HG03108 (cell line): ENCODE data around the gene NKAPL.
A peak's percentile ranks its signal among the peaks of the same experiment; 100 is the strongest.

Experiments
- ATAC-seq: cut with Tn5 transposase; IDR thresholded peaks from one replicate; pipeline ENCODE4 v1.9.1; 2021; ENCODE audit warnings: moderate library complexity; ENCODE audit not compliant: unreplicated experiment

Gene NKAPL

DNA sequence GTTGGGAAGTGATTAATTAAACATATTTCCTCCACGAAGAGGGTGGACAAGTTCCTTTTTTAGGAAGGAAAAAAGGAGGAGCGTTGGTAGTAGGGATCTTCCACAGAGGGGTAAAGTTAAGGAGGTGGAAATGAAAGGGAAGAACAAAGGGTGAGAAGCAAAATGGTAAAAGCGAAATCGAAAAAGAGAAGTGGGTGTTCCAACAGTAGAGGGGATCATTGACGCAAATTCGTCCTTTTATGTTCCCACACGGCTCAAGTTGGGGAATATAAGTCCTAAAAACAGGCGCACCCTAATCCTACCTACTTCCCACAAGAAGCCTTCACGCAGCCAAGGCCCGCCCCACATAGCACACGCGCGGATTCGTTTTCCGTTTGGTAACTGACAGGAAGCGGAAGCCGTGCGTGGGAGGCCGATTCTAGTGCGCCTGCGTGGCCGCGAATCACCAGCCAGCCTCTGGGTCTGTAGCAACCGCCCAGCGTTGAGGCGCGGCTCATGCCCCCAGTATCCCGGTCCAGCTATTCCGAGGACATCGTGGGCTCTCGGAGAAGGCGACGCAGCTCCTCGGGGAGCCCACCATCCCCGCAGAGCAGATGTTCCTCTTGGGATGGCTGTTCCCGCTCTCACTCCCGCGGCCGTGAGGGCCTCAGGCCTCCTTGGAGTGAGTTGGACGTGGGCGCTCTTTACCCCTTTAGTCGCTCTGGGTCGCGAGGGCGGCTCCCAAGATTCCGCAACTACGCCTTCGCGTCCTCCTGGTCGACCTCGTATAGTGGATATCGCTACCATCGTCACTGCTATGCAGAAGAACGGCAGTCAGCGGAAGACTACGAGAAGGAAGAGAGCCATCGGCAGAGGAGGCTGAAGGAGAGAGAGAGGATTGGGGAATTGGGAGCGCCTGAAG is at the start of gene NKAPL:
NKAPL (plus strand) TSS at position 421 of the 901 bp plus-strand sequence; CDS start at position 496, 75 bp downstream.
- no peak for ATAC-seq

DNA sequence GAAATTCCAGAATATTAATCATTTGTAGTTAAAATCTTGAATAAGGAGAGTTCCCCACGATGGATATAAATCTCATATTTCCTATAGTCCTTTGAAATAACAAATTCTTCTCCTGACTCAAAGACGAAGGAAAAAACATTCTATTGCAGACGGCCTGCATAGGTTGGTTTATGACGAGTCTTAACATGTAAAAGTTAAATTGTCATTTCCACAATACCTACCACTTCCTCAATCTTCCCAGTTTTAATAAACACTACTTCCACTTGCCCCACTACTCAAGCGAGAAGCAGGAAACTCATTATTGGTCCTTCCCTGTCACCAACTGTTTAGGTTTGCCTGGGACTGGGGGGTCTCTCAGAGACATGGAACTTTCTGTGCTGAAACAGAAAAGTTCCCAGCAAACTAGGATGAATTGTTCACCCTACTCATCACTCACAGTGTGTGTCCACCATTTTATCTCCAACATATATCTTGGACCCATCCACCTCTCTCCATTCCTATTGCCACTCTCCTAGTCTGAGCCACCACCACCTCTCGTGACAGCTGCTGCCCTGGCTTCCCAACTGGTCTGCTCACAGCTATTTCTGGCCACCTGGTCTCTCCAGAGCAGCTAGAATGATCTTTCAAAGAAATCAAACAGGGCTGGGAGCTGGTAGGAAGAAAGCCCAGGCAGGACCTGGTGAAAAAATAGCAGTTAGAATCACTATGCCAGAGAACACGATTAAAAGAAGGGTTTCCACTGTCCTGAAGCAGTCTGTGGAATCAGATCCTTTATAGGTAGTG is 49.2 kb upstream of the NKAPL start:
- ATAC-seq: no peak

- ATAC-seq: peak; percentile 9
Observed at GRCh38 chr6:28211840-28212509, 47.1 kb upstream of the NKAPL start.

DNA sequence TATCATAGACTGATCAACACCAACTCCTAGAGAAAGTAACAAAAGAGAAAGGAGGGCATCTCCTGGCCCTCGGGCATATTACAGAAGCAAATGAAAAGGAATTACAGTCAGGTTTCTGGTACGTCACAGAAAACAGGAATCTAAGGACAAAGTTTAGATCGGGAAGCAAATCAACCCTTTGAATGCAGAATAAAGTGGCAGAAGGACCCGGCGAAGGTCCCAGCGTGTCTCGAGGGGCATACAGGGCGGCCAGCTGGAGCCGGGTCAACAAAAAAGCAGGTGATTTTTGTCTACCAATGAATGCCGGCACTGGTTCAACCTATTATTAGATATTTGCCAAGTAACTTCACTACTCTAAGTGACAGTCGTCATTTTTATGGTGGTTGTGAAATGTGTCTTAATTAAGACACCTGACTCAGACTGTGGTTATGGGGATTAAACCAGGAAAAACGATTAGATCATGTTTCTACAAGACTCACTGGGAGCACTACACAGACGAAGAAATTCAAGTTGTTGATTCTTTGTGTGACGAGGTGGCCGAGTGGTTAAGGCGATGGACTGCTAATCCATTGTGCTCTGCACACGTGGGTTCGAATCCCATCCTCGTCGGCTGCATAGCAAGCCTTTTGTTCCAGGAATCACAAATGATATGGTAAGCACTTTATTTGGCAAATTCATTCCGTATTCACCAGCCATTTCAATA is 46.4 kb upstream of the NKAPL start:
- peak; percentile 55 for ATAC-seq

DNA sequence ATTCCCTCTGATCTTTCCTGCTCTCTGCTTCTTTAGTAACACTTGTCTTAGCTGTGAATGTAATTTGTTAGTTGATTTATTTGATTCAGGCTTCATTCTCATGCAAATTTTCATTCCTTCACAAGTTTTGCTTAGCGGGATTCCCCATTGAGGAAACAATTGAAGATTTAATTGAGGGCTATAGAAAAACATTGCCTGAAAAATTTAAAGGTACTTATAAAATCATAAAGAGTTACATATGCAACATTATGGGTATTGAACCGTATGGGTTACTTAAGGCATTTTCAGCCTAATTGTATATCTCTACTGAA is 45.9 kb upstream of the NKAPL start:
- ATAC-seq: no peak

DNA sequence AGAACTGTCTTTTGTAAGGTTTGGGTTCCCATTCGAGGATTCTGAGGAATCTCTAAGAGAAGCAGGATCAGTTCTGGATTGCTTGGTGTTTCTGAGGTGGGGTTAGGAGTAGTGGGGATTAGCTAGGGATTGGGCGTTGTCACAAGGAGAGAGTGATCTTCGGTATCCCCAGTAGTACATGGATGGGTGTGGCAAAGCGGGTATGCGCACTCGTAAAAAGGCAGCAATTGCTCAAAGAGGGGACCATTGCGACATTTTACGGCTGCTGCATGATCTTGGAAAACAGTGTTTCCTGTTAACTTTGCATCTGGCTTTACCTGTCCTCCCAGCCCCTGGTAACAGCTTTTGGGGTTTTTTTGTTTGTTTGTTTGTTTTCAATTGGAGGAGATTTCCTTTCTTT is 43.7 kb upstream of the NKAPL start:
- ATAC-seq: no peak

DNA sequence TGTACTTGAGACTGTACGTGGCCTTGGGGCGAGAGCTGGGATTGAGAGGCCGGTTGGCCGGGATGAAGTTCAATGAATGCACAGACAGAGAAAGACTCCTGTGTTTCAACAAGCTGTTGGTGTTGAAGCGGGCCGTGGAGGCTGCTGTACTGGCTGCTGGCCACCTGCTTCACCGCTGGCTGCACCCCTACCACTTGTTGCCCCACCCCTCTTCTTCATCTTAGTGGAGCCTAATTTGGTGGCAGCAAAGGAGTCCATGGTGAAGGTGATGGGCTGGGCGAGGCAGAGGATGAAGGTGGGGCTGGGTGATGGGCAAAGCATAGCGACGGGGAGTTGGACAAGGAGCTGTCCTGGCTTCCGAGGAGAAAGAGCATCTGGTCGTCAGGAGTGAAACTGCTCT is 41.2 kb upstream of the NKAPL start:
- ATAC-seq: no peak

DNA sequence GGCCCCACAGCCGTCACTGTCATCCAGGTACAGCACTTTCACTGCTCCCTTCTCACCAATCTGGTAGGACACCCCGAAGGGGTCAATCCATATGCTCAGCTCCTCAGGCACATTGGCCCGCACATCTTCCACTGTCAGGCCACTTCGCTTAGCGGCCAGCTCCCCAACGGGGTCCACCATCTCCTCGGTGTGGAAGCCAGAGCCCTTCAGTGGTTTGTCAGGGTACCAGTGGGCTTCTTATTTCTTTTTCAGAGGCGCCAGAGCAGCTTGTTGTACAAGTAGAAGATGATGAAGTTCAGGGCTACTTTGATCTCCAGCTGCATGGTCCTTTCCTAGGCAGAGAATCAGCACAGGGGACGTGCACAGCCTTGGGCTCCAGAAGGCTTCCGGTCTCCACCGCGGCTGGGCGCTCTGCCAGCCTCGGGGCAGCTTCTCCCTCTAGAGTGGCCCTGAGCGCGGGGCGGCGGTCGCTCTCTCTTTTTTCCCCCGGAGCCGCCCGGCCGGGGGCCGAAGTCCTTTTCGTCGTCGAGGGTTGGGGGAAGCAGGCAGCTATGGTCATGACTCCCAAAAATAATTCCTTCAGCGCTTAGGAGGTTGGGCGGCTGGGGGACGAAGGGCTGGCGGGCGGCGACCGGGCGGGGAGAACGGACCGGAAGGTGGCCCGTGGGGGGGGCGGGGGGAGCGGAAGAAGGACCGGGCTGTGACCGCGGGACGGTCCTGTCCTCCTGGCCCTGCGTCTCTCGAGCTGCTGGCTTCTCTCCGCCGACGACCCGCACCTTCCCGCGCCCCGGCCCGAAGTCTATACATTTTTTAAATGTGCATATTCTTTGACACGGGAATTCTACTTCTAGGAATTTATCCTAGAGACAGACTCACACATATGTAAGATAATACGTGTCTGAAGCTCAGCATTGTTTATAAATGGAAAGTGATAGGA is 40.5 kb upstream of the NKAPL start:
- ATAC-seq: peak; percentile 76

DNA sequence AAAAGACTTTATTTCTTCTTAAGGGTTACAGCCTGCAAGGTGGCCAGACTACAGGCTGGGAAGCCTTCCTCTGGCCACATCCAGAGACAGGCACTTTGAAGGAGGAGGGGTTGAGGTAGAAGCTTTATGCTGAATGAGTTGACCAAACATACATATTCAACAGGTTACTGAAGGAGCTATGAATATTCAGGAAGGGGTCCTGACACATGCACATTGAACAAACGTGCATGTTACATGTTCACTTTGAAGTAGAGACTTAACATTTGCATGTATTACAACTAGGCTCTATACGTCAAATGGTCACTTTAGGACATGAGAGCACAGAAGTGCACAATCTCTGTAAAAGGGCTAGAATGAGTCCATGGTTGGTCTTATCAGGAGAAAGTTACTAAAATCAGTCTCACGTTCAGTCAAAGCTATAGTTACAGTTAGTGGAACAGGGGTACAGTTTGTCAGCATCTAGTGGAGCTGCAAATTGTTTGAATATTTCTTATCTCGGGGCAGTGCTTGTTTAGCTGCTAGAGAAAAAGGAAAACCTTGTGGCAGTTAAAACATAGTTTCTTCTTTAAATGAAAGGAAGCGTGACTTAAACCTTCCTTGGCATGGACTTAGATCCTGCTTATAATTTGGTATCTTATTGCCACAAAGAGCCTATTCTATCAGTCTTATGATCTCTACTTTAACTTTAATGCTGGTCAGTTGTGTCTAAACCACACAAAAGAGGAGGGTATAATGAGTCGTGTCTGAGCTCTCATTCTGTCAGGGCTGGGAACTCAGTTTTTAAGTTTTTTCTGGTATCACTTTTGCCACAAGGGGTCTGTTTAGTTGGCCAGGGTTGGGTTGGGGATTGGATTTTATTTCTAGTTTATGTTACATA is 38.6 kb upstream of the NKAPL start:
- no peak for ATAC-seq

- ATAC-seq: no peak
Observed at GRCh38 chr6:28224131-28225055, 34.7 kb upstream of the NKAPL start.

- peak; percentile 82 for ATAC-seq
Observed at GRCh38 chr6:28225056-28225834, 33.9 kb upstream of the NKAPL start, which contains the start of gene ZSCAN9. TSS of gene ZSCAN9 (plus strand) at chr6:28225275. CDS start at chr6:28227085, 1,810 bp downstream.

GRCh38 chr6:28226460-28226859 is 32.6 kb upstream of the NKAPL start:
- ATAC-seq: no peak

DNA sequence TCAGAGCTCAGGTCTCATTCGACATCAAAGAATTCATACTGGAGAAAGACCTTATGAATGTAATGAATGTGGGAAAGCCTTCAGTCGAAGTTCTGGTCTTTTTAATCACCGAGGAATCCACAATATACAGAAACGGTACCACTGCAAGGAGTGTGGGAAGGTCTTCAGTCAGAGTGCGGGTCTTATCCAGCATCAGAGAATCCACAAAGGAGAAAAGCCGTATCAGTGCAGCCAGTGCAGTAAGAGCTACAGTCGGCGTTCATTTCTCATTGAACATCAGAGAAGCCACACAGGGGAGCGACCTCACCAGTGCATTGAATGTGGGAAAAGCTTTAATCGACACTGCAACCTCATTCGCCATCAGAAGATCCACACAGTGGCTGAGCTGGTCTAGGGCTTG is 26.3 kb upstream of the NKAPL start:
- no peak for ATAC-seq

DNA sequence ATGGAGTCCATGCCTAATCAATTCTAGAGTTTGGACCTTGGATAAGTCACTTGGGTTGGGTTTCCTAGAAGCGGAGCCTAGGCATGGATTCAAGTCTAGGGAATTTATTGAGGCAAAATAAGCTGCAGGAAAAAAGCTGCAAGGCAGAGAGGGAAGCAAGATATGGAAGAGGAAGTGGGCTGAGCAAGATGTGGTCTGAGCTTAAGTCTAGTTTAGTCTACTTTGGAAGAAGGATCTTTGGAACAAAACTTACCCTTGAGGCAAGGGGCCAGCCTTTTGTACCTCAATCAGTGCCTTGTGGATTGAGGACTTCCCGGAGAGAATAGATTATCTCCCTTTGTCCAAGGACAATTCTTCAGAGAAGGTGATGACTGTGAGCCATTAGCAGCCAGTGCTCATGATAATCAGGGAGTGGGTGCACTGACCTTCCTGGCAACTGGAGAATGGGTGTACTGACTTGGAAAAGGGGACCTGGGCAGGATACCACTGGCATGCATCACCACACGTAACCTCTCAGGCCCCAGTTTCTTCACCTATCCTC is 23.1 kb upstream of the NKAPL start:
- ATAC-seq: no peak

- no peak for ATAC-seq
Observed at GRCh38 chr6:28239636-28240035, 19.5 kb upstream of the NKAPL start.

- ATAC-seq: no peak
Observed at GRCh38 chr6:28240471-28240870, 18.6 kb upstream of the NKAPL start.

- ATAC-seq: no peak
Observed at GRCh38 chr6:28243946-28244345, 15.2 kb upstream of the NKAPL start.
